Stomach (tissue), 4 donors: Measurements from ENCODE around the gene BID.
"Not testable (repeated sequence)": the region's sequence is repeated elsewhere in the genome, so short reads cannot be mapped to it uniquely, and the experiment has no call there.

ENCODE experiments used
- EP300 ChIP-seq: sonication (generic); formaldehyde crosslinking; IDR thresholded peaks from one replicate; pipeline ENCODE4 v1.6.1; 2017; ENCODE audit warnings: antibody characterized with exemption
- POLR2A ChIP-seq, 4 donors: fragments of 450-650 bp; IDR thresholded peaks; one replicate each; pipeline ENCODE4 v1.6.1; 2016; ENCODE audit warnings: antibody characterized with exemption in 4 of 4, control low read depth in 2 of 4, mild to moderate bottlenecking in 1 of 4, moderate library complexity in 1 of 4
- POLR2AphosphoS5 ChIP-seq, 3 donors: sonication (generic); formaldehyde crosslinking; IDR thresholded peaks; one replicate each; pipeline ENCODE4 v1.6.1; 2016; ENCODE audit warnings: antibody characterized with exemption in 3 of 3
- TF ChIP-seq, protein P1 (sequence below), 7 experiments: fragments of 450-650 bp in 4 of 7; fragments of 200-600 bp in 3 of 7; sonication (generic) in 3 of 7; IDR thresholded peaks; one replicate each; pipeline ENCODE4 v1.5.1; 2016 to 2019; ENCODE audit warnings: antibody characterized with exemption in 7 of 7, control low read depth in 2 of 7, mild to moderate bottlenecking in 1 of 7

DNA sequence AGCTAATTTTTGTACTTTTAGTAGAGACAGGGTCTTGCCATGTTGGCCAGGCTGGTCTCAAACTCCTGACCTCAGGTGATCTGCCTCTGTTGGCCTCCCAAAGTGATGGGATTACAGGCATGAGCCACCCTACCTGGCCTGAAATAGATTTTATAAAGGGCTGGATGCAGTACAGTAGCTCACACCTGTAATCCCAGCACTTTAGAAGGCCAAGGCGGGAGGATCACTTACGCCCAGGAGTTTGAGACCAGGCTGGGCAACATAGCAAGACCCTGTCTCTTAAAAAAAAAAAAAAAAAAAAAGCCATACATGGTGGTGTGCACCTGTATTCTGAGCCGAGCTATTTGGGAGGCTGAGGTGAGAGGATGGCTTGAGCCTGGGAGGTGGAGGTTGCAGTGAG is 76.0 kb downstream of the BID start:
- TF ChIP-seq, protein P1, sequence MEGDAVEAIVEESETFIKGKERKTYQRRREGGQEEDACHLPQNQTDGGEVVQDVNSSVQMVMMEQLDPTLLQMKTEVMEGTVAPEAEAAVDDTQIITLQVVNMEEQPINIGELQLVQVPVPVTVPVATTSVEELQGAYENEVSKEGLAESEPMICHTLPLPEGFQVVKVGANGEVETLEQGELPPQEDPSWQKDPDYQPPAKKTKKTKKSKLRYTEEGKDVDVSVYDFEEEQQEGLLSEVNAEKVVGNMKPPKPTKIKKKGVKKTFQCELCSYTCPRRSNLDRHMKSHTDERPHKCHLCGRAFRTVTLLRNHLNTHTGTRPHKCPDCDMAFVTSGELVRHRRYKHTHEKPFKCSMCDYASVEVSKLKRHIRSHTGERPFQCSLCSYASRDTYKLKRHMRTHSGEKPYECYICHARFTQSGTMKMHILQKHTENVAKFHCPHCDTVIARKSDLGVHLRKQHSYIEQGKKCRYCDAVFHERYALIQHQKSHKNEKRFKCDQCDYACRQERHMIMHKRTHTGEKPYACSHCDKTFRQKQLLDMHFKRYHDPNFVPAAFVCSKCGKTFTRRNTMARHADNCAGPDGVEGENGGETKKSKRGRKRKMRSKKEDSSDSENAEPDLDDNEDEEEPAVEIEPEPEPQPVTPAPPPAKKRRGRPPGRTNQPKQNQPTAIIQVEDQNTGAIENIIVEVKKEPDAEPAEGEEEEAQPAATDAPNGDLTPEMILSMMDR (IDR thresholded peaks at IDR 0.05), result not testable (repeated sequence)
- TF ChIP-seq POLR2A (IDR thresholded peaks at IDR 0.05); POLR2AphosphoS5 (IDR thresholded peaks at IDR 0.05); EP300: not testable (repeated sequence)
